Kidney (tissue), 14 donors: ENCODE measurements around the gene HS6ST1. TPM values are rescaled to one million over a fixed set of nuclear protein-coding genes. Genes with fewer than 3 reads are reported as not detected.
"Not testable (repeated sequence)": the region's sequence is repeated elsewhere in the genome, so short reads cannot be mapped to it uniquely, and the experiment has no call there.

Source experiments
- DNase-seq, 5 donors: peaks; one replicate each; pipeline ENCODE4 v3.0.0-alpha.2; 2013 to 2020
- FAIRE-seq: peaks from 2 replicates; lab custom pipeline; 2012; peaks lifted over from hg19 to GRCh38; lab: Jason Lieb, UNC
- H3K27ac ChIP-seq, 2 donors: one replicate each; pipeline ENCODE4 v1.7.0; 2013; ENCODE audit warnings: low read depth in 2 of 2, low read length in 2 of 2, inconsistent platforms in 1 of 2
- H3K27me3 ChIP-seq: one replicate; pipeline ENCODE4 v1.7.1; 2013; ENCODE audit warnings: low read length, inconsistent platforms; ENCODE audit not compliant: control insufficient read depth, insufficient read depth
- H3K36me3 ChIP-seq, 3 donors: one replicate each; pipeline versions ENCODE4 v1.7.0 to v1.7.1; 2013; ENCODE audit warnings: low read length in 3 of 3, control low read depth in 1 of 3, inconsistent platforms in 1 of 3; ENCODE audit not compliant: insufficient read depth in 3 of 3, control insufficient read depth in 2 of 3
- H3K4me1 ChIP-seq, 3 donors: one replicate each; pipeline versions ENCODE4 v1.7.0 to v1.7.1; 2013; ENCODE audit warnings: low read length in 3 of 3, inconsistent platforms in 1 of 3, low read depth in 1 of 3; ENCODE audit not compliant: control insufficient read depth in 2 of 3, insufficient read depth in 2 of 3
- H3K4me3 ChIP-seq, 3 donors: one replicate each; pipeline versions ENCODE4 v1.7.0 to v1.8.1; 2013; ENCODE audit warnings: low read length in 3 of 3, control low read depth in 1 of 3, inconsistent platforms in 1 of 3
- H3K9ac ChIP-seq, 3 donors: one replicate each; pipeline versions ENCODE4 v1.7.0 to v1.7.1; 2013; ENCODE audit warnings: low read length in 3 of 3, control low read depth in 1 of 3, inconsistent platforms in 1 of 3
- H3K9me3 ChIP-seq, 3 donors: one replicate each; pipeline versions ENCODE4 v1.7.0 to v1.7.1; 2013; ENCODE audit warnings: low read length in 3 of 3, control low read depth in 1 of 3, inconsistent platforms in 1 of 3; ENCODE audit not compliant: control insufficient read depth in 2 of 3, insufficient read depth in 1 of 3
- intact Hi-C: fragments of 100-400 bp; cut with DNase I; formaldehyde crosslinking; loops from one replicate; pipeline ENCODE4 v1.11.1; 2022
- polyA plus RNA-seq: library from polyadenylated mRNA; stranded (reverse); fragments of 350-450 nt; fragmentation: Illumina TruSeq; extraction: RNeasy Lipid Tissue Mini Kit (QIAGEN cat#74804); gene quantifications from one replicate; pipeline ENCODE4 v1.2.3, GENCODE V29; 2014; ENCODE audit warnings: low read depth, low replicate concordance; ENCODE audit not compliant: insufficient read depth
- total RNA-seq: library from RNA; stranded (reverse); fragmentation: NEBNext Ultra II Directional; extraction: Animal tissue kit (Norgen Biotek cat#: 25700); gene quantifications from one replicate; pipeline ENCODE4 v1.2.1, GENCODE V29; 2021
- TF ChIP-seq, protein P1 (sequence below): IDR thresholded peaks from 3 replicates; pipeline ENCODE4 v1.5.1; 2012; ENCODE audit warnings: mild to moderate bottlenecking, moderate library complexity, borderline replicate concordance; ENCODE audit not compliant: insufficient read depth; ENCODE audit errors: extremely low read depth
- donor health status: control.
- donor health status: control.
- donor health status: control.
- donor health status: control.
- donor health status: control.
- donor health status: DM: yes; HTN: yes; CAD: no.
- donor health status: Normal renal cell carcinoma (clear cell type).

The HS6ST1 gene
- total and polyA plus RNA-seq, 2 donors from 2014 or later, result 49.6 to 73.9 TPM

DNA sequence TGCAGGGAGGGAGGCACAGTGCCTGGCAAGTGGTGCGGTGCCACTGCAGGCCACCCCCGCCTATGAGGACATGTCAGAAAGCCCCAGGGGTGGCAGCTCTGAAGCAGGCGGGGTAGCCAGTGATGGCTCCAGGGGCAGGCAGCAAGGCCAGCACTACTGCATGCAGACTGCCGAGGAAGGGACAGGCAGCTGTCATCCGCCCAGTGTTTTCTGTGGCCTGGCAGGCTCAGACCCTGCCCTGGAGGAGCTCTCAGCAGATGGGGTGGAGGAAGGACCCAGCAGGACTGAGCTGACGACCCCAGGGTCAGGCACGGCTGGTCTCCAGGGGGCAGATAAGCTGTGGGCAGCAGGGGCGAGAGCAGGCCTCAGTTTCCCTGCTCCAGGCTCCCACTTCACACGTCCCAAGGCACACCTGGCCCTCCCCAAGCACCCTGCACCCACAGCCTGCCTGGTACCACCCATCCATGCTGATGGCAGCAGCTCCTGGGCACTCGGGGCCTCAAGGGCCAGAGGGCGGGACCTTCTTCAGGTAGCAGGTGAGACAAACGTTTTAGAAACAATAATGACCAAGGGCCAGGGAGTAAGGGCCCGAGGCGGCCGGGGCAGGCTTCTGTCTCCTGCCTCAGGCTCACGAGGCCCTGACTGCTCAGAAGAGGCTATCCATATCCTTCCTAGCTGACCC is 48.5 kb downstream of the HS6ST1 start:
- no peak overlapping the region for H3K27ac ChIP-seq
- H3K4me3 ChIP-seq, result no peak overlapping the region
- H3K9ac ChIP-seq, result no peak overlapping the region
- peaks cover 0 to 10% (median 3%) of the 10 kb centered on the region in 3 donors for H3K4me1 ChIP-seq
- peaks cover 0 to 1% (median 0%) of the 10 kb centered on the region in 3 donors for H3K9me3 ChIP-seq
- H3K36me3 ChIP-seq, result peaks cover 0 to under 1% (median 0%) of the 10 kb centered on the region in 3 donors
- no peaks in the 10 kb centered on the region for H3K27me3 ChIP-seq
- DNase-seq (peak in 2 of 5 donors; percentile 38 to 75), FAIRE-seq (no peak)
- intact Hi-C loops, result no loop called here
- TF ChIP-seq, protein P1, sequence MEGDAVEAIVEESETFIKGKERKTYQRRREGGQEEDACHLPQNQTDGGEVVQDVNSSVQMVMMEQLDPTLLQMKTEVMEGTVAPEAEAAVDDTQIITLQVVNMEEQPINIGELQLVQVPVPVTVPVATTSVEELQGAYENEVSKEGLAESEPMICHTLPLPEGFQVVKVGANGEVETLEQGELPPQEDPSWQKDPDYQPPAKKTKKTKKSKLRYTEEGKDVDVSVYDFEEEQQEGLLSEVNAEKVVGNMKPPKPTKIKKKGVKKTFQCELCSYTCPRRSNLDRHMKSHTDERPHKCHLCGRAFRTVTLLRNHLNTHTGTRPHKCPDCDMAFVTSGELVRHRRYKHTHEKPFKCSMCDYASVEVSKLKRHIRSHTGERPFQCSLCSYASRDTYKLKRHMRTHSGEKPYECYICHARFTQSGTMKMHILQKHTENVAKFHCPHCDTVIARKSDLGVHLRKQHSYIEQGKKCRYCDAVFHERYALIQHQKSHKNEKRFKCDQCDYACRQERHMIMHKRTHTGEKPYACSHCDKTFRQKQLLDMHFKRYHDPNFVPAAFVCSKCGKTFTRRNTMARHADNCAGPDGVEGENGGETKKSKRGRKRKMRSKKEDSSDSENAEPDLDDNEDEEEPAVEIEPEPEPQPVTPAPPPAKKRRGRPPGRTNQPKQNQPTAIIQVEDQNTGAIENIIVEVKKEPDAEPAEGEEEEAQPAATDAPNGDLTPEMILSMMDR, result no peak

DNA sequence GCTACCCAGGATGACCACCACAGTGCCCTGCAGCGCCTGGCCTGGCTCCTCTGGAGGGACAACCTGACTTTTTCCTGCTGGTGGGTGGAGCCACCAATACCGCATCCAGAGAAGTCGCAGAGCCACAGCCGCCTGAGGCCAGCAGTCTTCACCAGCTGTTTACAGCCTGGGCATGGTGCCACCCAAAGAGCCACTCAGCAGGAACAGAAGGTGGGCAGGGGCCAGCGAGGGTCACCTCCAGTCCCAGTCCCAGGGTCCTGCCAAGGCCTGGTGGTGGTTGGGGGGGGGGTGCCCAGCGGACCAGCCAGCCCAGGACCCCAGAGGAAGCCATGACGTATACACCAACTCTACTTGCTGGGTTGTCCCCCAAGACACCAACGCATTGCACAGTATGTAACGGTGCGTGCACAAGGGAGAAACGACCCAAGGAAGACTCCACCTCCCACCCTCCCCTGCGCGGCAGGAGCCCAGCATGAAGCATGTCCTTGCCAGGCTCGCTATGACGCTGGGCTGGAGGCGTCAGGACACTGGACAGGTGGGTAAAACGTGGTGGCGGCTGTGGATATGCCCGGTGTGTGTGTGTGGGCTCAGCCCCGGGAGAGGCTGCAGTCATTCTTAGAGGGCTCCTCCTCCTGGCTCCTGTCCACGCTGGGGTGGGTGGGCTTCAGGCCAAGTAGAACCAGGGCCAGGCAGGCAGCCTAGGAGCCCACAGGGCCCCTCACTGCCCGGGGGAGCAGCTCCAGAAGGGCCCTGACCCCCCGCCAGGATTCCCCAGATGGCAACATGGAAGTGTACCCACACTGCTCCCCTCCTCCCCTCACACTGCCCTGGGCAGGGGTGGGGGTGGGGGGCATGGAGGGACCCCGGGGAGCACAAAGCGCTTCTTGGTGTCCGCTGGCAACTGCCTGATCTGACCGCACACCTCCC is 49.3 kb downstream of the HS6ST1 start:
- Histone ChIP-seq H3K27ac (no peak overlapping the region), H3K36me3 (peaks cover 0 to 2% (median 0%) of the 10 kb centered on the region in 3 donors), H3K4me1 (peaks cover 0 to 10% (median 3%) of the 10 kb centered on the region in 3 donors), H3K9ac (no peak overlapping the region), H3K4me3 (no peak overlapping the region), H3K9me3 (no peaks in the 10 kb centered on the region), H3K27me3 (no peaks in the 10 kb centered on the region)
- TF ChIP-seq, protein P1, result no peak
- intact Hi-C loops, result no loop called here
- DNase-seq (peak in 1 of 5 donors; percentile 41), FAIRE-seq (no peak)

DNA sequence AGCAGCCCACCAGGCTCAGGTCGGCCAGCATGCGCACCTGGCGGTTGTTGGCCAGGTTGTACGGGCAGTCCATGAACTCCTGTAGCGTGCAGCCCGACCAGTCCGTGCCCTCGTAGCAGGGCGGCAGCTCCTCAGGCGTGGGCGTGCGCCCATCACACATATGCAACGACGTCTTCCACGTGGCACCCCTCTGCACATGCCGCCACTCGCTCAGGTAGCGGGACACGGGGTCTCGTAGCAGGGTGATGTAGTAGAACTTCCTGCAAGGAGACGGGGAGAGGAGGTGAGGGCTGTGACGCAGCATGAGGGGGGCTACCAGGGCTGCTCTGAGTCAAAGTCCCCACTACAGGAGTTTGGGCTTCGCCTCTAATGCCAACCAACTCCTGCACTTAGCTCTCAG is 50.1 kb downstream of the HS6ST1 start:
- H3K9ac ChIP-seq, H3K27ac ChIP-seq, intact Hi-C loops, DNase-seq, H3K36me3 ChIP-seq, FAIRE-seq, H3K4me3 ChIP-seq, H3K9me3 ChIP-seq, H3K27me3 ChIP-seq: not testable (repeated sequence)
- peaks cover 0 to 10% (median 3%) of the 10 kb centered on the region in 3 donors for H3K4me1 ChIP-seq

DNA sequence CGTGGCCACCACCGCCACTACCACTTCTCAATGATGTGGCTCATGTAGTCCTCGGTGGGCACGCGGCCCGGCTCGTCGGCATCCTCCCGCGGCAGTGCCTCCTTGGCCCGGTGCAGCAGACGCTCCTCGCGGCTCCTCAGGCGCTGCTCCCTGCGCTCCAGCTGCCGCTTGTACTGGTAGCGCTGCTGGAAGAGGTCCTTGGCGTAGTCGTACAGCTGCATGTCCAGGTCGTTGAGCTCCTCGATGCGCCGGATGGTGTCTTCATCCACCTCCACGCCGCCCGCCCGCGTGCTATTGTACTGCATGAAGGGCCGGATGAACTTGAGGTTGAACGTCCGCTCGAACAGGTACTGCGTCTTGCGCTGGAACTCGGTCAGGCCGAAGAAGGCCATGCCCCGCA is 50.5 kb downstream of the HS6ST1 start:
- H3K36me3 ChIP-seq, intact Hi-C loops, H3K9me3 ChIP-seq, FAIRE-seq, H3K9ac ChIP-seq, H3K27ac ChIP-seq, H3K4me3 ChIP-seq, H3K27me3 ChIP-seq: not testable (repeated sequence)
- DNase-seq, result peak in 1 of 5 donors; percentile 66
- peaks cover 0 to 10% (median 3%) of the 10 kb centered on the region in 3 donors for H3K4me1 ChIP-seq

DNA sequence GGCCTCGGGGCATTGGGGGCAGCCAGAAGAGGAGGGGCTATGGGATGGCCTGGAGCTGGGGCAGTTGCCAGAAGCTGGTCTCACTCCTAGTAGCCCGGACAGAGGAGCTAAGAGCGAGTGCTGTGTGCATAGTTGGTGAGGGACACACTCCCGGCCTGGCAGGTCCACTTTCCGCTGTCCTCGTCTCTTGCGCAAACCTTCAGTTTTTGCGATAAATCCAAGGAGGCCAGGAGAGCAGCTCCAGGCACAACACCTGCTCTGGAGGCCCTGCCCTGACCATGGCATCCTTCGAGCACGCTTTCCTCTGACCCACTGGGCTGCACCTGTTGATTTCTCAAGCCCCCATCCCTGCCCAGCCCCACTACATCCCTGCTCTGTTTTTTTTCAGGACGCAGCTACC is 51.0 kb downstream of the HS6ST1 start:
- H3K27ac ChIP-seq, H3K9ac ChIP-seq, H3K4me3 ChIP-seq, H3K9me3 ChIP-seq, FAIRE-seq, intact Hi-C loops, H3K36me3 ChIP-seq, DNase-seq, H3K27me3 ChIP-seq: not testable (repeated sequence)
- H3K4me1 ChIP-seq, result peaks cover 0 to 10% (median 3%) of the 10 kb centered on the region in 3 donors

DNA sequence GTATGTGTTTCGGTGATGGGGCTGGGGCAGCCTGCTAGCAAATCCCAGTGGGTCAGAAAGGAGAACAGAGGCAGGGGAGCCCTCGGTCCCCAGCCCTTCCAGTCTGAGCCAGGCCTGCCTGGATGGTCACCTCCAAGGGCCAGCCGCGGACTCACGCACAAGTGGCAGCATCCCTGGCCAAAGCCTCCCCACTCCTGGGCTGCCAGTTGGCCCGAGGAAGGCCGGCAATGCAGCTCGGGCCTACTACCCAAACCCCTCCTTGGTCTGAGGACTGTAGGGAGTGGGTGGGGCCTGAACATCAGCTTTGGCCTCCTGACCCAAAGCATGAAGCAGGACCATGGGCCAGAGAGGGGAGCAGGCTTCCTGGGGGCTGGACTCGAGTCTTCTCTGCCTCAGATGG is 51.5 kb downstream of the HS6ST1 start:
- H3K4me3 ChIP-seq, intact Hi-C loops, DNase-seq, H3K27me3 ChIP-seq, FAIRE-seq, H3K36me3 ChIP-seq, H3K27ac ChIP-seq, H3K9ac ChIP-seq, H3K4me1 ChIP-seq, H3K9me3 ChIP-seq: not testable (repeated sequence)
